Measurements from ENCODE around the gene CAMTA1.
A peak's percentile ranks its signal among the peaks of the same experiment; 100 is the strongest.

The CAMTA1 gene

GRCh38 chr1:7666249-7666648, 881.0 kb downstream of the CAMTA1 start:
- Histone ChIP-seq H3K4me1 (ENCODE audit: control insufficient read depth in 5 of 5, insufficient read depth in 5 of 5, low read length in 5 of 5) (peaks cover 4 to 20% (median 19%) of the 10 kb centered on the region in 5 donors), H3K27me3 (ENCODE audit: control insufficient read depth in 5 of 5, insufficient read depth in 4 of 5, low read length in 5 of 5) (peaks cover 0 to 9% (median 7%) of the 10 kb centered on the region in 5 donors), H3K4me3 (ENCODE audit: low read depth in 1 of 5, low read length in 5 of 5) (no peak overlapping the region), H3K27ac (ENCODE audit: low read depth, low read length) (no peak overlapping the region), H3K9me3 (ENCODE audit: control insufficient read depth in 5 of 5, low read length in 5 of 5) (no peaks in the 10 kb centered on the region), H3K36me3 (ENCODE audit: control insufficient read depth in 5 of 5, insufficient read depth in 5 of 5, low read length in 5 of 5) (no peaks in the 10 kb centered on the region), H3K9ac (ENCODE audit: low read length in 5 of 5) (no peak overlapping the region)

DNA sequence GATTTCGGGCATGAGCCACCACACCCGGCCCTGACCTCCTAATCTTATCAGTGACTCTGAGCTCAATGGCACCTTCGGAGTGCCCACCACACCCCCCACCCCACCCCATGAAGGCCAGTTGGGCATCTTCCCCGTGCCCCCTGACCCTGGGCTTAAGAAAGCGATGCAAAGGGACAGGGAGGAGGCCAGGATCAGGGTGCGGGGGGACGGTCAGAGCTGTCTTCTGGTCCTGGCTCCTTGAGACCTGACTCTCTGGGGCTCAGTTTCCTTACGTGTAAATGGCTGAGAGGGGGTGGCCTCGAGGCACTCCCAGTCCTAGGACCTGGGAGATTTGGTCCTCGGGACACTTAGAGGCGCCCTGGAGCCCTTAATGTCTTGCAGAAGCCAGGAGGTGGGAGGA, 881.9 kb downstream of the CAMTA1 start:
- Histone ChIP-seq H3K4me1 (ENCODE audit: control insufficient read depth in 5 of 5, insufficient read depth in 5 of 5, low read length in 5 of 5) (peaks cover 4 to 20% (median 19%) of the 10 kb centered on the region in 5 donors), H3K9ac (ENCODE audit: low read length in 5 of 5) (no peak overlapping the region), H3K9me3 (ENCODE audit: control insufficient read depth in 5 of 5, low read length in 5 of 5) (no peaks in the 10 kb centered on the region), H3K4me3 (ENCODE audit: low read depth in 1 of 5, low read length in 5 of 5) (no peak overlapping the region), H3K27ac (ENCODE audit: low read depth, low read length) (no peak overlapping the region), H3K36me3 (ENCODE audit: control insufficient read depth in 5 of 5, insufficient read depth in 5 of 5, low read length in 5 of 5) (no peaks in the 10 kb centered on the region), H3K27me3 (ENCODE audit: control insufficient read depth in 5 of 5, insufficient read depth in 4 of 5, low read length in 5 of 5) (peaks cover 0 to 4% (median 3%) of the 10 kb centered on the region in 5 donors)

DNA sequence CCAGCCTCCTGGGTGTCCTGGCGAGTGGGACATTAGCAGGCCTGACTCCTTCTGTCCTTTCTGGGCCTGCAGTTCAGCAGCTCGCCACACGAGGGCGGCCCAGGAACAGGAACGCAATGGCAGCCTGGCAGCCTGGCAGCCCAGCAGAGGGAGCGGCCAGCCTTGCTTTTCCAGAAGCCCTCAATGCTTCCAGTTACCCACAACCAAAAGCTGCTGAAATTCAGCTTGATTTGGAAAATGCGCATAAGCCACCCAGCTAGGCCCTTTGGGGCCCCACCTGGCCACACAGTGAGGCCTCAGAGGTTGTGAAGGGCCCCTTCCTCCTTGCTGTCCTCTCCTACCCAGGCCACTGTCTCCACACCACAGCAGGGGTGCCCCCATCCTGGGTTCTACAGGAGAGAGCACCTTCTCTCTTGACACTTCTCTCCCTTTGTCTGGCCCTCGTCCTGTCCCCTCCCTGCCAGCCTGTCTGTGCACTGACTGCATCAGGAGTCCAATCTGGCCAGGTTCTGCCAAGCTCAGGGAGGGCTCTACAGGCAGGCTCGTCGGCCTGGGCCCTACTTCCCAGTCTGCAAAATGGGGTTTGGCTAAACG, 882.5 kb downstream of the CAMTA1 start:
- H3K27ac ChIP-seq (ENCODE audit: low read depth, low read length): no peak overlapping the region
- H3K9ac ChIP-seq (ENCODE audit: low read length in 5 of 5): peak overlapping the region in 1 of 5 donors; percentile 23
- peaks cover 0 to 4% (median under 1%) of the 10 kb centered on the region in 5 donors for H3K27me3 ChIP-seq (ENCODE audit: control insufficient read depth in 5 of 5, insufficient read depth in 4 of 5, low read length in 5 of 5)
- no peaks in the 10 kb centered on the region for H3K36me3 ChIP-seq (ENCODE audit: control insufficient read depth in 5 of 5, insufficient read depth in 5 of 5, low read length in 5 of 5)
- no peak overlapping the region for H3K4me3 ChIP-seq (ENCODE audit: low read depth in 1 of 5, low read length in 5 of 5)
- H3K4me1 ChIP-seq (ENCODE audit: control insufficient read depth in 5 of 5, insufficient read depth in 5 of 5, low read length in 5 of 5): peaks cover 4 to 20% (median 19%) of the 10 kb centered on the region in 5 donors
- H3K9me3 ChIP-seq (ENCODE audit: control insufficient read depth in 5 of 5, low read length in 5 of 5): no peaks in the 10 kb centered on the region

- Histone ChIP-seq H3K4me1 (ENCODE audit: control insufficient read depth in 5 of 5, insufficient read depth in 5 of 5, low read length in 5 of 5) (peaks cover 4 to 20% (median 19%) of the 10 kb centered on the region in 5 donors), H3K27ac (ENCODE audit: low read depth, low read length) (no peak overlapping the region), H3K27me3 (ENCODE audit: control insufficient read depth in 5 of 5, insufficient read depth in 4 of 5, low read length in 5 of 5) (no peaks in the 10 kb centered on the region), H3K36me3 (ENCODE audit: control insufficient read depth in 5 of 5, insufficient read depth in 5 of 5, low read length in 5 of 5) (no peaks in the 10 kb centered on the region), H3K9me3 (ENCODE audit: control insufficient read depth in 5 of 5, low read length in 5 of 5) (no peaks in the 10 kb centered on the region), H3K9ac (ENCODE audit: low read length in 5 of 5) (peak overlapping the region in 1 of 5 donors; percentile 1), H3K4me3 (ENCODE audit: low read depth in 1 of 5, low read length in 5 of 5) (peak overlapping the region in 1 of 5 donors; percentile 22)
Measured at GRCh38 chr1:7669559-7670311, 884.5 kb downstream of the CAMTA1 start.

GRCh38 chr1:7670334-7671145, 885.3 kb downstream of the CAMTA1 start:
- no peaks in the 10 kb centered on the region for H3K36me3 ChIP-seq (ENCODE audit: control insufficient read depth in 5 of 5, insufficient read depth in 5 of 5, low read length in 5 of 5)
- no peaks in the 10 kb centered on the region for H3K9me3 ChIP-seq (ENCODE audit: control insufficient read depth in 5 of 5, low read length in 5 of 5)
- no peak overlapping the region for H3K4me3 ChIP-seq (ENCODE audit: low read depth in 1 of 5, low read length in 5 of 5)
- H3K27ac ChIP-seq (ENCODE audit: low read depth, low read length): no peak overlapping the region
- peak overlapping the region in 2 of 5 donors; percentile 1 to 46 for H3K9ac ChIP-seq (ENCODE audit: low read length in 5 of 5)
- peaks cover 4 to 20% (median 19%) of the 10 kb centered on the region in 5 donors for H3K4me1 ChIP-seq (ENCODE audit: control insufficient read depth in 5 of 5, insufficient read depth in 5 of 5, low read length in 5 of 5)
- no peaks in the 10 kb centered on the region for H3K27me3 ChIP-seq (ENCODE audit: control insufficient read depth in 5 of 5, insufficient read depth in 4 of 5, low read length in 5 of 5)

GRCh38 chr1:7671146-7671465, 885.9 kb downstream of the CAMTA1 start:
- Histone ChIP-seq H3K4me1 (ENCODE audit: control insufficient read depth in 5 of 5, insufficient read depth in 5 of 5, low read length in 5 of 5) (peaks cover 4 to 20% (median 19%) of the 10 kb centered on the region in 5 donors), H3K27ac (ENCODE audit: low read depth, low read length) (no peak overlapping the region), H3K4me3 (ENCODE audit: low read depth in 1 of 5, low read length in 5 of 5) (no peak overlapping the region), H3K36me3 (ENCODE audit: control insufficient read depth in 5 of 5, insufficient read depth in 5 of 5, low read length in 5 of 5) (no peaks in the 10 kb centered on the region), H3K9me3 (ENCODE audit: control insufficient read depth in 5 of 5, low read length in 5 of 5) (no peaks in the 10 kb centered on the region), H3K9ac (ENCODE audit: low read length in 5 of 5) (no peak overlapping the region), H3K27me3 (ENCODE audit: control insufficient read depth in 5 of 5, insufficient read depth in 4 of 5, low read length in 5 of 5) (no peaks in the 10 kb centered on the region)

- H3K4me1 ChIP-seq (ENCODE audit: control insufficient read depth in 5 of 5, insufficient read depth in 5 of 5, low read length in 5 of 5): peaks cover 4 to 20% (median 19%) of the 10 kb centered on the region in 5 donors
- no peaks in the 10 kb centered on the region for H3K36me3 ChIP-seq (ENCODE audit: control insufficient read depth in 5 of 5, insufficient read depth in 5 of 5, low read length in 5 of 5)
- H3K9ac ChIP-seq (ENCODE audit: low read length in 5 of 5): no peak overlapping the region
- H3K27me3 ChIP-seq (ENCODE audit: control insufficient read depth in 5 of 5, insufficient read depth in 4 of 5, low read length in 5 of 5): no peaks in the 10 kb centered on the region
- no peaks in the 10 kb centered on the region for H3K9me3 ChIP-seq (ENCODE audit: control insufficient read depth in 5 of 5, low read length in 5 of 5)
- no peak overlapping the region for H3K27ac ChIP-seq (ENCODE audit: low read depth, low read length)
- no peak overlapping the region for H3K4me3 ChIP-seq (ENCODE audit: low read depth in 1 of 5, low read length in 5 of 5)
Measured at GRCh38 chr1:7671676-7672075, 886.4 kb downstream of the CAMTA1 start.

- no peak overlapping the region for H3K9ac ChIP-seq (ENCODE audit: low read length in 5 of 5)
- no peak overlapping the region for H3K4me3 ChIP-seq (ENCODE audit: low read depth in 1 of 5, low read length in 5 of 5)
- H3K27me3 ChIP-seq (ENCODE audit: control insufficient read depth in 5 of 5, insufficient read depth in 4 of 5, low read length in 5 of 5): no peaks in the 10 kb centered on the region
- H3K4me1 ChIP-seq (ENCODE audit: control insufficient read depth in 5 of 5, insufficient read depth in 5 of 5, low read length in 5 of 5): peaks cover 4 to 17% (median 16%) of the 10 kb centered on the region in 5 donors
- no peaks in the 10 kb centered on the region for H3K36me3 ChIP-seq (ENCODE audit: control insufficient read depth in 5 of 5, insufficient read depth in 5 of 5, low read length in 5 of 5)
- H3K27ac ChIP-seq (ENCODE audit: low read depth, low read length): no peak overlapping the region
- no peaks in the 10 kb centered on the region for H3K9me3 ChIP-seq (ENCODE audit: control insufficient read depth in 5 of 5, low read length in 5 of 5)
Measured at GRCh38 chr1:7672864-7673263, 887.6 kb downstream of the CAMTA1 start.

DNA sequence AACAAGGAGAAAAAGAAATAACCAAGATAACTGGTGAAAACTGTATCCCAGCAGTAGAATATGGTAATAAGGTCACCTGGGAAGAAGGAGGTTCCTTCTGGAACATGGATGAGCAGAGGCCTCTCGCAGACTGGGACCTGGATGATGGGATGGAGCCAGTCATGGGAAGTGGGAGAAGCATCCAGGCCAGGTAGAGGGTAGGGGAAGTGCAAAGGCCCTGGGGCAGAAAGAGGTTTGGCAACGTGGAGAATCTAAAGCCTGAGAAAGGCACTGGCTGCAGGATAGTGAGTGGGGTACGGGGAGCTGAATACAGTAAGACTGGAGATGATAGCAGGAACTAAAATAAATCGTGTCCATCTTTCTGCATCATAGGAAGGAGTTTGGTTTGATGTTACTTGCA, 889.7 kb downstream of the CAMTA1 start:
- H3K27me3 ChIP-seq (ENCODE audit: control insufficient read depth in 5 of 5, insufficient read depth in 4 of 5, low read length in 5 of 5): no peaks in the 10 kb centered on the region
- no peak overlapping the region for H3K27ac ChIP-seq (ENCODE audit: low read depth, low read length)
- H3K4me1 ChIP-seq (ENCODE audit: control insufficient read depth in 5 of 5, insufficient read depth in 5 of 5, low read length in 5 of 5): peaks cover 4 to 24% (median 16%) of the 10 kb centered on the region in 5 donors
- no peaks in the 10 kb centered on the region for H3K9me3 ChIP-seq (ENCODE audit: control insufficient read depth in 5 of 5, low read length in 5 of 5)
- H3K9ac ChIP-seq (ENCODE audit: low read length in 5 of 5): no peak overlapping the region
- H3K4me3 ChIP-seq (ENCODE audit: low read depth in 1 of 5, low read length in 5 of 5): no peak overlapping the region
- no peaks in the 10 kb centered on the region for H3K36me3 ChIP-seq (ENCODE audit: control insufficient read depth in 5 of 5, insufficient read depth in 5 of 5, low read length in 5 of 5)

Data from subcutaneous abdominal adipose tissue (tissue), 5 donors.